HFFc6 (cell line): ENCODE measurements around the gene ZNRD2. TPM values are rescaled to one million over a fixed set of nuclear protein-coding genes. Genes with fewer than 3 reads are reported as not detected.

ENCODE experiments used
- DNase-seq: peaks from one replicate; pipeline ENCODE4 v3.0.0-alpha.2; 2018
- H3K27ac Mint-ChIP-seq: 2 replicates; pipeline ENCODE4 v1.8.0; 2020; ENCODE audit warnings: mild to moderate bottlenecking, mixed read lengths
- H3K27me3 Mint-ChIP-seq: 2 replicates; pipeline ENCODE4 v1.8.0; 2021; ENCODE audit warnings: mild to moderate bottlenecking, moderate library complexity, mixed read lengths; ENCODE audit not compliant: insufficient read depth
- H3K36me3 Mint-ChIP-seq: 2 replicates; pipeline ENCODE4 v1.8.0; 2021; ENCODE audit warnings: low read depth, mixed read lengths
- H3K4me1 Mint-ChIP-seq: 2 replicates; pipeline ENCODE4 v1.8.0; 2020; ENCODE audit warnings: low read depth, mixed read lengths
- H3K4me3 Mint-ChIP-seq: 2 replicates; pipeline ENCODE4 v1.8.0; 2020; ENCODE audit warnings: mild to moderate bottlenecking, moderate library complexity, mixed read lengths
- H3K9me3 Mint-ChIP-seq: 2 replicates; pipeline ENCODE4 v1.8.0; 2020; ENCODE audit warnings: mild to moderate bottlenecking, mixed read lengths
- CTCF ChIP-seq: fragments of 200-600 bp; sonication (generic); IDR thresholded peaks from 2 replicates; pipeline ENCODE4 v1.5.0; 2021; ENCODE audit warnings: antibody characterized with exemption, mild to moderate bottlenecking
- total RNA-seq, 6 experiments: library from RNA; stranded (reverse); fragmentation: NEBNext Ultra II Directional; extraction: Animal tissue kit (Norgen Biotek cat#: 25700); gene quantifications; 2 replicates in 1 of 6; 3 replicates in 5 of 6; pipeline ENCODE4 v1.2.3, GENCODE V29; 2021

Gene ZNRD2
- total RNA-seq, 6 experiments from 2014 or later = 57.7 to 72.0 (median 64.3) TPM

GRCh38 chr11:65575568-65576231, 5.4 kb downstream of the ZNRD2 start, which contains the start of gene EHBP1L1:
Gene EHBP1L1 (plus strand): TSS chr11:65576053. CDS start chr11:65576303, 250 bp downstream.
- peak within 1 kb of the TSS; percentile 81 for H3K27ac Mint-ChIP-seq
- TF ChIP-seq CTCF = no peak
- H3K4me1 Mint-ChIP-seq = peaks cover 65% of the 10 kb centered on the region
- no peak for DNase-seq
- H3K9me3 Mint-ChIP-seq = no peaks in the 10 kb centered on the region
- peak within 1 kb of the TSS; percentile 89 for H3K4me3 Mint-ChIP-seq
- peaks cover 10% of the 10 kb centered on the region for H3K36me3 Mint-ChIP-seq
- peaks cover 13% of the 10 kb centered on the region for H3K27me3 Mint-ChIP-seq

GRCh38 chr11:65576232-65576866, 6.1 kb downstream of the ZNRD2 start:
- H3K9me3 Mint-ChIP-seq = no peaks in the 10 kb centered on the region
- H3K4me1 Mint-ChIP-seq = peaks cover 59% of the 10 kb centered on the region
- DNase-seq = no peak
- H3K27me3 Mint-ChIP-seq = peaks cover 13% of the 10 kb centered on the region
- H3K36me3 Mint-ChIP-seq = peaks cover 10% of the 10 kb centered on the region
- peak overlapping the region; percentile 81 for H3K27ac Mint-ChIP-seq
- TF ChIP-seq CTCF = no peak
- H3K4me3 Mint-ChIP-seq = peak overlapping the region; percentile 89

GRCh38 chr11:65576867-65577755, 6.8 kb downstream of the ZNRD2 start:
- peaks cover 10% of the 10 kb centered on the region for H3K36me3 Mint-ChIP-seq
- H3K9me3 Mint-ChIP-seq = no peaks in the 10 kb centered on the region
- peak overlapping the region; percentile 81 for H3K27ac Mint-ChIP-seq
- H3K4me3 Mint-ChIP-seq = peak overlapping the region; percentile 89
- peaks cover 51% of the 10 kb centered on the region for H3K4me1 Mint-ChIP-seq
- peaks cover 13% of the 10 kb centered on the region for H3K27me3 Mint-ChIP-seq
- peak; percentile 69 for DNase-seq
- no peak for TF ChIP-seq CTCF

GRCh38 chr11:65577756-65578109, 7.5 kb downstream of the ZNRD2 start:
- Mint-ChIP-seq H3K27ac (peak overlapping the region; percentile 81), H3K4me3 (peak overlapping the region; percentile 69), H3K36me3 (peaks cover 9% of the 10 kb centered on the region), H3K4me1 (peaks cover 49% of the 10 kb centered on the region), H3K9me3 (no peaks in the 10 kb centered on the region), H3K27me3 (peaks cover 13% of the 10 kb centered on the region)
- no peak for TF ChIP-seq CTCF
- DNase-seq = no peak

GRCh38 chr11:65578134-65578533, 7.9 kb downstream of the ZNRD2 start:
- no peaks in the 10 kb centered on the region for H3K9me3 Mint-ChIP-seq
- H3K4me1 Mint-ChIP-seq = peaks cover 45% of the 10 kb centered on the region
- H3K27me3 Mint-ChIP-seq = peaks cover 11% of the 10 kb centered on the region
- peak overlapping the region; percentile 81 for H3K27ac Mint-ChIP-seq
- TF ChIP-seq CTCF = no peak
- no peak for DNase-seq
- peak overlapping the region; percentile 69 for H3K4me3 Mint-ChIP-seq
- H3K36me3 Mint-ChIP-seq = peaks cover 9% of the 10 kb centered on the region
